ENCODE measurements around the gene COL18A1. TPM values are rescaled to one million over a fixed set of nuclear protein-coding genes. Genes with fewer than 3 reads are reported as not detected.

The COL18A1 gene
- total RNA-seq, 1 donor from 2014 or later: 7.8 TPM

DNA sequence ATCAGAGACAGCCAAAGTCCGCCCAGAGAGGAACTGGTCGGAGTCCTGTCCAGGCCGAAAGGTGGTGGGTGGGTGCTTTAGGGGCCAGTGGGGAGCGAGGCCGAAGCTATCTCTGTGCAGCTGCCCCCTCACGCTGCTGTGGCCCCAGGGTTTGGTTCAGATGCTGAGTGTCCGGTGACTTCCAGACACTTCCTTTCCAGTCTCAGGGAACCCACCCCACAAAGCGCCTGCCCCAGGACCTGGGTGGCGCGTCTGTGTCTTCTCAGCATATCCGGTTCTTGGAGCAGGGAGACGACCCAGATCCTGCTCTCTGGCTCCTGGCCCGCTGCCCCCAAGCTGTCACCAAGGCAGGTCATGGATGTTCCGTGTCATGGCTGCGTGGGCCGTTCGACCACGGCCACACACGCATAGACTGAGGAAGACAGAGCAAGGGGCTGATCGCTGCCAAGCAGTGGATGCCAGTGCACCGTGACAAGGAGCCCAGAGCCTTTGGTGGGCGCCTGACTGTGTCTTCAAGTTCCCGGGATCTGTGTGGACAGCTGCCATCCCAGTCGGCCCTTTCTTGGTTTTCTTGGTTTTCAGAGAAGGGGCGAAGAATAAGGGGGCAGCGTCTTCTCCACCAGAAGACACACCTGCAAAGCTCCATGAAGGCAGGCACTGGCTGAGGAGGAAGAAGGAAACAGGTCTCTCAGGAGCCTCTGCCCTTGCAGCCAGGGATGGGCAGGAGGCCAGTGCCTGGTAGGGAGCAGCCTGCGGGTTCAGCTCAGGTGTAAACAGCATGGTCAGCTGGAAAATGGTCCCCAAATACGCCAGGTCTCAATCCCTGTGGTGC, 22.9 kb upstream of the COL18A1 start:
- intact Hi-C loops (cut with micrococcal nuclease): no loop called here

- intact Hi-C loops (cut with micrococcal nuclease): no loop called here
These were observed 22.3 kb upstream of the COL18A1 start for GRCh38 chr21:45382697-45382997.

GRCh38 chr21:45383111-45383614, 21.8 kb upstream of the COL18A1 start:
- intact Hi-C loops (cut with micrococcal nuclease): no loop called here

DNA sequence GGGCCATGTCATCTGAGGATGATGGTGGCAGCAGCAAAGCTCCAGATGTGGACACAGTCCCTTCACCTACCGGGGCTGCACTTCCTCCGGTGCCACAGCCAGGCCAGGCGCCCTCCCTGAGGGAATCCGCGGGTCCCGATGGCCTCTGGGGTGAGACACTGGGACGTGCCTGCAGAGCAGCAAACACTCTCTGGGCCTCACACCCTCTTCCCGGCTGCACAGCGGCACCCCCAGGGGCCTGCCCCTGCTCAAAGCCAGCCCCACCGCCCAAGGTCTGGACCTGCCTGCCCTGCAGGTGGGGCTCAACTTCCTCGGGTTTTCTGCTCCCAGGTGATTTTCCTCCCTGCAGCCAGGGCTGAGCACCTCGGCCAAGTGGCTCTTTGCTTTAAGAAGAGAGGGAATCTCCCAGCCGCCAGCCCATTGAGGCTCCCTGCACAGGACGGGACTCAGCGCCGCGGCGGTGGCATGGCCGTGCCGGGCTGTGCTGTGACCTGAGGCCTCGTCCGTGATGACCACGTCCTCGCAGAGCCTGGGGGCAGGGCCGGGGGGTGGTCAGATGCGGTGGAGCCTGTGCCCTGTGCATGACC, 21.3 kb upstream of the COL18A1 start:
- intact Hi-C loops (cut with micrococcal nuclease): no loop called here

- intact Hi-C loops (cut with micrococcal nuclease): no loop called here
These were observed 20.1 kb upstream of the COL18A1 start for GRCh38 chr21:45384656-45385548.

GRCh38 chr21:45385549-45386050, 19.4 kb upstream of the COL18A1 start:
- intact Hi-C loops (cut with micrococcal nuclease): no loop called here

DNA sequence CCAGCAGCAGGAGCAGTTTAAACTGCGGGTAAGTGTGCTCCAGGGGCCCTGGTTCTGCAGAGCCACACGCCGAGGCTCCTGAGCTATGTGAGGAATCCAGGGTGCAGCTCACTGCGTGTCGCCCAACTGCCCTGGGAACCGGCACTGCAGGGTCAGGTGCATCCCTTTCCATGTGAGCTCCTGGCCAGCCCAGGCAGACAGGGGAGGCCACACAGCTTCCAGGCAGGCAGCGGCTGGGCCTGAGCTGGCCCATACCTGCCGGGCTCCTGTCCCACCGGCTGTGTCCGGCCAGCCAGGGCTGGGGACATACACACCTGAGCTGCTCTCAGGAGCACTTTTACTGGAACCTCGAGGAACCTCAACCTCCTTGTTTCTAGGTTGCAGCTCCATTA, 18.6 kb upstream of the COL18A1 start:
- intact Hi-C loops (cut with micrococcal nuclease): no loop called here

DNA sequence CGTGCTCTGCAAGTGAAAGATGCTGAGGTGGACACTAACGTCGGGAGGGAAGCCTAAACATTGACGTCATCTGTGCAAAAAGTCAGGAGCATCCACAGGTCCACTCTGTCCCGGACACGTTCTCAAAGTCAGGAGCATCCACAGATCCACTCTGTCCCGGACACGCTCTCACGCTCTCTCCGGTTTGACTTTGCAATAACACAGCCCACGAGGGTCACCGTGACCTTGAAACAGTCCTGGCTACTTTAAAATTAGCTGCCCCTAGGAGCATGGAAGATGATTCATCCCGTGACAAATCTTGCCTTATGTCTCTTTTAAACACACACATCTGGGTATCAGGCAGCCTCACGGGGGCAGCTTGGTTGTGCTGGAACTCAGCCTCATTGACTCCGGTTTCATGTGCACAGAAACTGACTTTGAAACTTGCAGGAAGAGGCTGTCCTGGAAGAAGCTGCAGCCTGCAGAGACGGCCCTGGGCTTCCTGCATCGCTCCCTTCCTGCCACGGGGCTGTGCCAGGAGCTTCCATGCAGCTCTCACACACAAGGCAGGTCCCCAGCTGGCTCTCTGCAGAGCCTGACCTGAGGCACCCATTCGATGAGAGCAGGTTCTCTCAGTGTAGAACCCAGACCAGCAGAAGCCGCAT, 18.1 kb upstream of the COL18A1 start:
- intact Hi-C loops (cut with micrococcal nuclease): no loop called here

GRCh38 chr21:45387506-45387905, 17.5 kb upstream of the COL18A1 start:
- intact Hi-C loops (cut with micrococcal nuclease): no loop called here

DNA sequence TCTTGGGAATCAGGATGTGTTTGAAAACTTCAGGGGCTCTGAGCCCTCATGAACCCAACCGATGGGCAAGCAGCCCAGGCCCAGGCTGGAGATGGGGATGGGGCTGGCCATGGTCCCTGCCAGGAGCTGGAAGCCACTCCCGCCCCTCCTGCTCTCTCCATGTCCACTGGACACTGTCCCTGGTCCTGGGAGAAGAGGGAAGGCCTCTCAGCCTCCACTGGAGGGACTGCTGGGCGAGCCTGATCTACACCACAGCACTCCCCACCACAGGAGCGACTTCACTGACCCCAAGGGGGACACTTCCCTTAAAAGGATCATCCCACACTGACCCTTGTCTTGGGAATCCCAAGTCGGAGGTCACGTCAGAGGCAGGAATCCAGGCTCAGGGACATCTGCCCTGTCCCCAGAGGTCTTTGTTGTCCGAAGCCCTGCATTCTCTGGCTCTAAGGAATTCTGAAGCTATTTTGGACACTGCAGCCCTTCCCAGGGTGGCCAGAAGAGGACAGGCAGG, 16.9 kb upstream of the COL18A1 start:
- intact Hi-C loops (cut with micrococcal nuclease): no loop called here

GRCh38 chr21:45388611-45389296, 16.2 kb upstream of the COL18A1 start:
- intact Hi-C loops (cut with micrococcal nuclease): no loop called here

- intact Hi-C loops (cut with micrococcal nuclease): no loop called here
These were observed 14.7 kb upstream of the COL18A1 start for GRCh38 chr21:45390121-45390751.

DNA sequence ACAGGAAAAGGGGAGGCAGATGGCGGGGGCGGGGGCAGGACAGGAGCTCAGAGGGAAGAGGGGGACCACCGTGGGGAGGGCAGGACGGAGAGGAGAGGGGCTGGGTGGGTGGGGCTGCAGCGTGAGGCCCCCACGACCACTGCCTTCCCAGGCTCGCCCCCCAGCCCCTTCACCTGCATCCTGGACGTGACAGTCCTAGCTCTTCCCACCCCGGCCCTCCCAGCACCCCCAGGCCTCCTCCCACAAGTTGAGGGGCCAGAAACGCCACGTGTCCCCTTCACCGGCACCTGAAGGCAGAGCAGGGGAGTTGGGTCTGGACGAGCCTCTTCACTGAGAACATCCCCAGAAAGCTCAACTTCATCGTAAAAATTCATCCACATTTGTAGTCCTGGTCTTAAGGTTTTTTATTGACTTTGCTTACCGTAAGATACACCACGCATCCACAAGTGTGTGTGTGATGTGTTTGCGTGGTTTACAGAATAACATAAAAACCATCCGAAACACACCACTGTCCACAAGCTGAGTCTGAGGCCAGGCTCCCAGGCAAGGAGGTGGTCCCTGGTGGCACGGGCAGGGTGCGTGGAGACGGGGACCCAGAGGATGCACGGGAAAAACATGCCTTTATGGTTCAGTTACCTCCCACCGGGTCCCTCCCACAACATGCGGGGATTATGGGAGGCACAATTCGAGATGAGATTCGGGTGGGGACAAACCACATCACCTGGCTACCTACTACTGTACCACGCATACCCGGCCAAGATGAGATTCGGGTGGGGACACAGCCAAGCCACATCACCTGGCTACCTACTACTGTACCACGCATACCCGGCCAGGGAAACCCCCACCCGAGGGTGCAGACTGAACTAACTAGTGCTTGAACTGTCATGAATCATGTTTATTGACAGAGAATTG, 13.9 kb upstream of the COL18A1 start:
- intact Hi-C loops (cut with micrococcal nuclease): no loop called here

DNA sequence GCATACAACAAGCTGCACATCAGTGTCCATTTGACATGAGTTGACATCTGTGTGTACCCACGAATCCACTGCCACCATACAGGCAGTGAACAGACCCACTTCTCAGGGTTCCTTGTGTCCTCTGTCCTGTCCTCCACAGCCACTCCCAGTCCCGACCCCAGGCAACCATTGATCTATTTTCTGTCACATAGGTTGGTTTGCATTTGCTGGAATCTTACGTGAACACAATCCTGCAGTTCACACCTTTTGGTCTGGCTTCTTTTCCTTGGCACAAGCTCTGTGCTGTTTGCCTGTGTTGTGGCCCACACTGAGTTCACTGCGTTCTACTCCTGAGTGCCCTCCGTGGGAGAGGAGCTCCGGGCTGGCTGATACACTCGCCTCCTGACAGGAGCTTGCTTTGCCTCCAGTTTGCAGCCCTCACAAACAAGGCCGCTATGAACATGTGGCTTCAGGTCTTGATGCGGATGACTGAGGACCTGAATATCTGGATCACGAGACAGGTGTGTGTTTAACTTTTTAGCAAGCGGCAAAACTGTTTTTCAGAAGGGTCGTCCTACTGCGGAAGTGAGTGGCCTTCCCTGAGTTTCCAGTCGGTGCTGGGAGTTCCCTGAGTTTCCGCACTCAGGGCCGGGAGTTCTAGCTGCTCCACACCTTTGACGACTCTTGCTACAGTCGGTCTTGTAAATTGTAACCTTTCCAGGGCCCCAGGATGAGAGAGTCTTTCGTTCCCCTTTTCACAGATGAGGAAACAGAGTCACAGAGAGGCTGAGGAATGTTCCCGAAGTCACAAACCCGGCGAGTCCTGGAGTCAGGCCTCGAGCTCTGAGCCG, 13.0 kb upstream of the COL18A1 start:
- intact Hi-C loops (cut with micrococcal nuclease): no loop called here

DNA sequence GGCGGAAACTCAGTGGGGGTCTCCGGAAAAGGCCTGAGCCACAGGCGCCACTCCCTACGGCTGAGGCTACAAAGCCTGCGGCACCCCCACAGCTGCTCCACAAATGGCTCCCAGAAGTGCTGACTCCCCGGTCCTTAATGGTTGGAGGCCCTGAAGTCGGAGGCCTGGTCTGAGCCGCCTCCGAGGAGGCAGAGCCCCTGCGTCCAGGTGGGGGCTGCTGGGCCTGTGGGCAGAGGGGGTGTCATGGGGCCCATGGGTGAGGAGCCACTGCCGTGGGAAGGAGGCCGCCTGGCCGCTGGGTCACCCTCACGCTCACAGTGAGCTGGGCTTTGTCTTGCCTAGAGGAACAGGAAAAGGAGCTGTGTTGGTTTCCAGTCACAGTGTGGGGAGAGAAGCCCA, 12.4 kb upstream of the COL18A1 start:
- intact Hi-C loops (cut with micrococcal nuclease): no loop called here

DNA sequence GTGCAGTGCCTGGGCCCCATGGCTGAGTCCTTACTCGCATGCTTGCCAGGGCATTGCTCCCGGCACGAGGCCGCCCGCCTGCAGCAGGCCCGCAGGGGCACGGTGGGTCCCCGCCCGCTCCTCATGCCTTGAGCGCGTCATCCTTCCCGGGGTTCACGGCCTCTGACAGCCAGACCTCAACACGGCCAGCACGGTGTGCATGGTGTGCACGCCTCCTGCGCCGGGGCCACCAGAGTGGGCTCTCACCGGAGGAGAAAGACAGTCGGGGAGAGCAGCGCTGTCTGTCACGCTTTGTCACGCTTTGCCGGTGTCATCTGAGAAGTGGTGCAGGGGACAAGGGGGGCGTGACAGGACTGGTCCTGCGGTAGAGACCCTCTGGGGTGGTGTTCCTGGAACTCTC, 11.9 kb upstream of the COL18A1 start:
- intact Hi-C loops (cut with micrococcal nuclease): no loop called here

DNA sequence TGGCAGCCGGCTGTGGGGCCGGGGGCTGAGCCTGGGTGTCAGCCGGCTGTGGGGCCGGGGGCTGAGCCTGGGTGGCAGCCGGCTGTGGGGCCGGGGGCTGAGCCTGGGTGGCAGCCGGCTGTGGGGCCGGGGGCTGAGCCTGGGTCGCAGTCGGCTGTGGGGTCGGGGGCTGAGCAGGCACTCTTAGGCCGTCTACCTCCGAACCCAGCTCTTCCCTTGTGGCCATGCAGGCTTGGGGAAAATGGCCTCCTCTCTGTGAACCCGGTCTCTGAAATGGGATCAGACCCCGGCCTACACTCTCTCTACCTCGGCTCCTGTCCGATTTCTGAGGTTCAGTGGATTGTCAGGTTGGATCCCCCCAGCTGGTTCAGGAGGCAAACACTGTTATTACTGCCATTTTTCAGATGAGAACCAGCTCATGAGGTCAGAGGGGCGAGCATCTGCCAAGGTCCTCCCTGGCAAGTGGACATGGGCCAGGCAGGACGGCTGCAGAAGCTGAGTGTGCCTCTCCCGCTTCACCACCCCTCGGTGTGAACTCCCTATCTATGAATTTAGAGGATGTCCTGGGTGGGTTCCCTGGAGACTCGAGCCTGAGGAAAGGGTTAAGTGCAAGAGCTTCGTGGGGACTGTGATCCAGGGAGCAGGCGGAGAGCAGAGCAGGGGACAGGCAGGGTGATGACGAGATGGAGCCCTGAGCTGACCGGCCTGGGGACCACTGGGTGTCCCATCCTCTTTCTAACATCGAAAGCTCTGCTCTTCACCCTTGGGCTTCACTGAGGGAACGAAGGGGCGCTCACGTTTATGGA, 10.9 kb upstream of the COL18A1 start:
- intact Hi-C loops (cut with micrococcal nuclease): no loop called here
